Upper lobe of left lung (tissue), 4 donors: Measurements from ENCODE around the gene KRT3.

ENCODE experiments used
- CTCF ChIP-seq, 6 experiments: fragments of 450-650 bp in 4 of 6; fragments of 200-600 bp in 2 of 6; sonication (generic) in 2 of 6; IDR thresholded peaks; one replicate each; pipeline ENCODE4 v1.5.1; 2016 to 2019; ENCODE audit warnings: antibody characterized with exemption in 6 of 6
- EP300 ChIP-seq, 4 donors: sonication (generic); formaldehyde crosslinking; IDR thresholded peaks; one replicate each; pipeline ENCODE4 v1.5.1; 2017; ENCODE audit warnings: antibody characterized with exemption in 4 of 4, control low read depth in 2 of 4
- POLR2AphosphoS5 ChIP-seq, 2 donors: sonication (generic); formaldehyde crosslinking; IDR thresholded peaks; one replicate each; pipeline ENCODE4 v1.5.1; 2017; ENCODE audit warnings: antibody characterized with exemption in 2 of 2

- TF ChIP-seq EP300 (IDR thresholded peaks at IDR 0.05) (no peak), CTCF (IDR thresholded peaks at IDR 0.05) (no peak), POLR2AphosphoS5 (IDR thresholded peaks at IDR 0.05) (no peak)
Measured at GRCh38 chr12:52767427-52767826, 28.5 kb downstream of the KRT3 start.
